Activated CD4-positive, alpha-beta T cell treated with anti-CD3 and anti-CD28 coated beads, Interleukin-2, amount 50 U/mL, for 4 hours (primary cell): ENCODE results near the gene ARMC3.
"Not testable (repeated sequence)": the region's sequence is repeated elsewhere in the genome, so short reads cannot be mapped to it uniquely, and the experiment has no call there.

ENCODE experiments used
- DNase-seq, 2 experiments: peaks; one replicate each; pipeline ENCODE4 v3.0.0-alpha.2; 2020

The ARMC3 gene

DNA sequence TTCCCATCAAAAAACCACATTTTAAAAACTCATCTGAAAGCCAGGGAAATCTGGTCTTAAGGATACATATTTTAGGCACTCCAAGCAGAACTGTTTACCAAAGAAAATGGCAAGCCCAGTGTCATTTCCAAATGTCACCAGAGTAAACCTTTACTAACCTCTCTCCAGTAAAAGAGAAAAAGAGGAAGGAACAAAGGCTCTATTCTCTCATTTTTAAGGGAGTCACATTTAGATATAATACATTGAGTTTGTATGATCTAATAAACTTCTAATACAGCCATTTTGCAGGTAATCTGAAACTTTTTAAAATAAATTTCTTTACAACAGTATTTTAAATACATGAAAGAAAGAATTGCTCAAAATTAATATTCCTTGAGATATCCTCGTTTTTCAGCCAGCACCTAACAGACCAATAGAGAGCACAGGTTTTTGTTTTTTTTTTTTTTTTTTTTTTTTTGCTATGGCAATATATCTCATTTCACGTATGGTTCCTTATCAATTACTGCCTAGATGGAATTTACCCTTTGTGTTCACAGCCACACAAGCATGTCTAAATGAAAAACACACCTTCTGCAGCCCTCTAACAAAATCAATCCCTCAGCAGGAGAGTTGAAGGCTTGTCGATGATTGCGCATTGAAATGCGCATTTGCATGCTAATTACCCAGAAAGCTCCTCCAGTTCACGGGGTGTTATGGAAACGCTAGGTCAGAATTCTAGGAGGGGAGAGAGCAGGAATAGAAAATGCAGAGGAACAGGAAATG lies 127.8 kb downstream of the ARMC3 start:
- no peak for DNase-seq

DNA sequence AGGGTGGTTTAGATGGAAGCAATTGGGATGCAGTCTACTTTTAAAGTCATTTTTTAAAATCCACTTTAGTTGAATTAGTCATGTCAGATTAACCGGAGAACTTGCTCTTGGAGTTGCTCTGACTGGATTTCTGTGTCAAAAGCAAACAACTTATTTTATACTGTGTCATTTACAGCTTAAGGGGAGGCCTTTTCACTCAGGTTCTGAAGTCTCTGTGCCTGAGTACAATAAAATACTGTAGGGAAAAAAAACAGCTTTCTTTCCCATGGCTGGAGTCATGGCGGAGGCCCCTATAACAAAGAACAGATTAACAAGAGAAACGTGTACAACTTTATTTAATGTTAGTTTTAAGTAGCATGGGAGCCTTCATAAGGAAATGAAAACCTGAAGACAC lies 128.3 kb downstream of the ARMC3 start:
- DNase-seq: no peak

DNA sequence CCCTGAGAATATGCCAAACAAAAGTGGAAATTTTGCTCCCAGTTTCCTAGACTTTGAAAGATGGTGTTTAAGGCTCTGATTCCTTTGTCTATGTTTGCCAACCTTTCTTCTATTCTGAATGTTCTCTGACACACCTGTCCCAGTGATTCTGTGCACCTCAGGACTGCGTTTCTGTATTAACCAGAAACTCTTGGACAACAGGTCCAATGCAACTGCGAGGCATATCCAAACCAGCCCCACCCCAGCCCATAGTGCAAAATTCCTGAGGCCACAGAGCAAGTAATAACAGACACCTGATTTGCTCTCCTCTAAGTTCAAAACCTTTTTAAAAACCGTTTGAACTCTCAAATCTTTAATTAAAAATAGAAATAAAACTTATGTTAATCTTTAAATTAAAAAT lies 130.5 kb downstream of the ARMC3 start:
- DNase-seq: no peak

DNA sequence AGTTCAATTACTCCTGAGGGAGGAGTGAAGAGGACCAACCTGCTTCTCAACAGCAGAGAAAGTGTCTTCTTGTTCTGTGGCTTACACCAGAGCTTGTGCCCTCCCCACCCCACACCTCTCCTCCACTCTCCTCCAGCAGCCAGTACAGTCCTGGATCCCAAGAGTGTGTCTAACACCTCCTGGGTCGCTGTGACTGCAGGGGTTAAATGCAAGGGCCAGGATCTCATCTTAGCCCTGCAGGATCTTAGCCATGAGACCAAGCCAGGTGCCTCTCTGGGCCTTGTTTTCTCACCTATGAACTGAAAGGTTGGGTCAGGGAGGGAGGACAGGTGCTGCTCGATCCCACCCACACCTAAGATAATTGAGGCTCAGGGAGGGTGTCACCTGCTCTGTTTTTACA lies 133.1 kb downstream of the ARMC3 start:
- no peak for DNase-seq

DNA sequence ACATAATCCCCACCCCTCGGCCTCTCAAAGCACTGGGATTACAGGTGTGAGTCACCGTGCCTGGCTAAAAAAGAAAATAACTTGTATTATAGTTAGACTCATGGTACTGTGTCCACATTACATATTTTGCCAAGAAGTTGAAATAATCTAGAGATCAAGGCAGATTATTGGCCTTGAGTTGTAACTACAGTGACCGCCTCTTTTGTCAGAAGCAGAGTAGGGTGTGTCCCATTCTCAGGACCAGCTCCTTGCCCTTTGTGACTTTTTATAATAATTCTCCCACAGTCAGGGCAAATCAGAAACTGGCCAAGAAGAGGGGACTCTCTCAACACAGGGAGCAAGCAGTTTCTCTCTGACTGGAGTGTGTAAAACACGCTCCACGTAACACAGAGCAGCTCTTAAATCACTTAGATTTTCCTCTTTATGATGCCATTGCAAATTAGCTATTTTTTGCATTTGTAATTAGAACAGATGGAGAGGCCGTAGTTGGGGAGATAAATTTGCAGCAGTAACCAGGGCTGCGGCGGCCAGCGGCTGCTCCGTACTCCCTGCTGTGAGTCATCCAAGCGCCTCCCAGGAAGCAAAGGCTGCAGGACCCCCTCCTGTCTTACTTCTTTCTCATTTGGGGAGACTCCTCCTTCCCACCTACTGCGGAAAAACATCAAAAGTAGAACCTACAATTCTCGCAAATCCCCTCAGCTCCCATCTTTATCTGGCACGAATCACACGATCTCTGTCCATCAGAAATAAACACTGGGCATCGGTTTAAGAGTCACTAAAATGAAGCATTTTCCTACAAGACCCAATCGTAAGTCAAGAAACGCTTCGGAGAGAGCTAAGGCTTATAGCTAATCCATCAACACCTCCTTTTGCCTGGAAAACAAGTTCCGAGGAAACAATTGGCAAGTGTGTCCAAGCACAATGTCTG lies 135.5 kb downstream of the ARMC3 start:
- DNase-seq: no peak

DNA sequence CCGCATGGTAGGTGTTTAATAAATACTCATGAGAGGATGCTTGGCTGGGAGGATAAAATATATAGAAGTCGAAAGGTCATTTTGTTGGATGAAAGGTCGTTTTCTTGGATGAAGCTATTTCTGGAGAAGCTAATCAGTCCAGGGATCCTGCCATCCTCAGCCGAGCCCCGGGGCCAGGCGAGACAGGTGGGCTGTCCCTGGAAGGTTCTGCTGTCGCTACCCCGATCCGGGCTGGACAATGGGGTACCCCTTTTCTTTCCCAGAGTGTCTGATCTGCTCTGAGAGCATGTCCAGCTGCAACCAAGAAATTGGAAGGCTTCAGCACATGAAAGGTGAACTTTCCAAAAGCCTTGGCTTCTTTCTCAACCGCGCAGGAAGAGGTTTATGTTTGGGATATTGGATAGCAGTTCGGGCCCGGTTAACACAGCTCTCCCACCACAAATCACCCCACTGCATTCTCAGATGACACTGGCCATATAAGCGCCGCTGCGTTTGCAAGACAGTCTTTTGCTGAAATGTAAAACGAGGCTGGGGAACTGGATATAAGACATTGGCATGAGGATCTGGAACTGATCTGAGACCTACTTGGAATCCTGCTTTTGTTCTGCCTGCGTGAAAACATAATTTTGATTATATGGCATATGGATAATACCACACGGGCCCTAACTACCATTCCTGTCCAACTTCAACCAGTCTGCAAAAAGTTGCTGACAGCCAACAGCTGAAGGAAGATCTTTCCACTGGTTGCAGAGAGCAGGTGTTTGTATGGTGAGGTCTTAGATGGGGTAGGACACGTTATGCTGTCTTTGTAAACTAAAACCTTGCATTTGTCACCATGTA lies 136.3 kb downstream of the ARMC3 start:
- no peak for DNase-seq

DNA sequence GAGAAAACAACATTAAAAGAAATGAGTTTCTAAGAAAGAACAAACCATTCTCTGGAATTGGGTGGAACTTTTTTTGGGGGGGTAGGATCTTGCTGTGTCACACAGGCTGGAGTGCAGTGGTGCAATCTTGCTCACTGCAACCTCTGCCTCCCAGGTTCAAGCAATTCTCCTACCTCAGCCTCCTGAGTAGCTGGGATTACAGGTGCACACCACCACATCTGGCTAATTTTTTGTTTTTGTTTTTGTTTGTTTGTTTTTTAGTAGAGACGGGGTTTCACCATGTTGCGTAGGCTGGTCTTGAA lies 136.9 kb downstream of the ARMC3 start:
- DNase-seq: not testable (repeated sequence)

DNA sequence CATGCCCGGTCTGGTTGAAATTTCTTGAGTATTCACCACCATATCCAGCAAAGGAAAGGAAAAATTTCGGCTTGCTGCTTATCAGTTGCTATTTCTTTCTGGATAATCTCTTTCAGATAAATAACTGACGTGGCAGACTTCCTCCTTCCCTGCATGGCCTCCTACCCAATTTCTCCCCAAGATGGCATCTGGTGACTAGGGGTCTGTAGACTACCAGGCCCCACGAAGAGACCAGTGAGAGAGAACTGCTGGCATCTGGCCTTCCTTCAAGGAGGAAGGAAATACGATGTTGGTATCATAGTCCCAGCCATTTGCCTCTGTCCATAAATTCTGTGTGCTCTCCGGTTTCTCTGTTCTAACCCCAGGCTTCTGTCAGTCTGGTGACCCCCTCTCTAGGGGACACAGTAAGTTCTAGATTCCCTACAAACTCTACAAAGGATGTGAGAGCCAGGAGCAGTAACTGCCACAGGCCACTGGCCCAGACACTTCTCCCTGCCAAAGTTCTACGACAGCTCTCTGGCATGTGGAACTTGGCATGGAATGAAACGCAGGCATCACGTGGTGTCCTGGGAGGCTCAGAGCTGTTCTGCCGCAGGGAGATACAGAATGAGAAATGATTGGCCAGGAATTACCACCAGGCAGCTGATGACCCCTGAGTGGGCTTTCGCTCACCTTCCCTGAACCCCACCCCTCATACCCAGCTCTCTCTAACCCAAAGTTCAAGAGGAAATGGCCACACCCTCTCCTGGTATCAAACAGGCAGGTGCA lies 137.5 kb downstream of the ARMC3 start:
- DNase-seq: no peak

DNA sequence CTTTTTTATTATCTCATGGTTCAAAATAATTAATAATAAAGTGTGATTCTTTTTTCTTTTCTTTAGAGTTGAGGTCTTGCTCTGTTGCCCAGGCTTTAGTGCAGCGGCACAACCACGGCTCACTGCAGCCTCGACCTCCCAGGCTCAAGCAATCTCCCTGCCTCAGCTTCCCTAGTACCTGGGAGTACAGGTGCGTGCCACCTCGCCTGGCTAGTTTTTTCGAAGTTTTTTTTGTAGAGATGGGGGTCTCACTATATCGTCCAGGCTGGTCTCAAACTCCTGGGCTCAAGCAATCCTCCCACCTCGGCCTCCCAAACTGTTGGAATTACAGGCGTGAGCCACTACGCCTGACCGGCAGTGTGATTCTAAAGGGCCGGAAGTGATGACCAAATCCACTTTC lies 139.5 kb downstream of the ARMC3 start:
- DNase-seq: no peak

DNA sequence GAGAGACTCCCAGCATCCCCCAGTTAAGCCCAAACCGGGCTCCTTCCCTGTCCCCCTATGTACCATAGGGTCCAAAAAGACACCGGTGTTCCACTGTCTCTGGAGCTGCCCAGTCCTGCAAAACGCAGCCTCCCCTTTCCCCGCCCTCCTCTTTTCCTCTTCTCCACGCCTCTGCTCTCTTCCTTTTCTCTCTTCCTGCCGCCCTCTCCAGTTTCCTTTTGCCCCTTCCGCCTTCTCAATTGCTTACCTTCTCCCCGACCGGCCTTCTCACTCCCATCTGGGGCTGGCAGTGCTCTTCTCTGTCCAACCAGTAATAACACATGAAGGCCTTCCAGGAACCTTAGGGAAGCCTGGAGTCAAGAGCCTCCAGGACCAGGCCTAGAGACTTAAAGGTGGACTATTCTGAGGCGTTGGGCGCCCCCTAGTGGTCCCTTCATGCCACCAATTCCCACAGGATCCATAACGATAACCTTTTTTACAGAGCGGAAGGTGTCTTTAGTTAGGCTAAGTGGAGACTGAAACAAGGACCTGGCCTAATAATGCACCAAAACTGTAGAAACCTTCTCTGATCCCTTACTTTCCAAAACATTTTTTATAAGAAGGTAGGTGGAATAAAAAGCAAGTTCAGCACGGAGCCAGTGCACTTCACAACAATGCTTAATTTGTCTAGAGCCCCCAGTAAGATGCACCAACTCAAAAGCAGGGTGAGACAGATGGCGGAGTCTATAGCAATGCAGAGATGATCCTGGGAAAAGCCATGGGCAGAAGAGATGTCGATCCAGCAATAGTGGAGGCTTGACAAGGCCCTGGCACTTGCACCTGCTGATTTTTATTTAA lies 140.3 kb downstream of the ARMC3 start:
- DNase-seq: peak; percentile 53 to 56

DNA sequence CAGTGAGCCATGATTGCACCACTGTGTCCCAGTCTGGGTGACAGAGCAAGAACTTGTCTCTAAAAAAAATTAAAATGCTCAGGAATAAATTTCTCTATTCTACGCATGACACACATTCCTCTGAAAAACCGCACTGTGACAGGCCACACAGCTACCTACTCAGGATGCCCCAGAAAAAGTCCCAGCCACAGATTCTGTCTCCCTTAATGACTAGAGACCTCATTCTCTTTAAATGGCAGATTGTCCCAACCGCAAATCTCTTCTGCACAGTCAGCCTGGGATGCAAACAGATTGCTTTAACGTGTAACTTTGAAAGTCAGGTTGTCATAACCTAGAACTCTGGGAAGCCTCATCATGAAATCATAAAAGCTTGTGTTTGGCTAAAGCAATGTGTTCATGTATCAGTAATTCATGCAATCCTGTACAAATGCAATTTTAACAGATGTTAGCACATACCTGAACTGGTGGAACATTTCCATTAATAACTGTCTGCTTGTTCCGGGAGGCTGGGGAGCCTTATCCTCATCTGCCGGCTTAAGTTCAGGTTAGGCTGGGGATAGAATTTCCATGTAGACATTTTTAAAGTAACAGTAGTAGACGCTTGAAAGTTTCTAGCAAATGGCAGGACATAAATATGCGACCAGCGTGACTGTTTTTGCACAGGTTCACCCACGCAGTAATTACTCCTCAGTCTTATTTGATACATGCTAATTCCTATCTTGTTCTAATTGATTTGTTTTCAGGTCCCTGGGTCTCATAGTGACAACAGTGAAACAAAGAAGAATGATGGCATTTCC lies 141.4 kb downstream of the ARMC3 start:
- DNase-seq: no peak

DNA sequence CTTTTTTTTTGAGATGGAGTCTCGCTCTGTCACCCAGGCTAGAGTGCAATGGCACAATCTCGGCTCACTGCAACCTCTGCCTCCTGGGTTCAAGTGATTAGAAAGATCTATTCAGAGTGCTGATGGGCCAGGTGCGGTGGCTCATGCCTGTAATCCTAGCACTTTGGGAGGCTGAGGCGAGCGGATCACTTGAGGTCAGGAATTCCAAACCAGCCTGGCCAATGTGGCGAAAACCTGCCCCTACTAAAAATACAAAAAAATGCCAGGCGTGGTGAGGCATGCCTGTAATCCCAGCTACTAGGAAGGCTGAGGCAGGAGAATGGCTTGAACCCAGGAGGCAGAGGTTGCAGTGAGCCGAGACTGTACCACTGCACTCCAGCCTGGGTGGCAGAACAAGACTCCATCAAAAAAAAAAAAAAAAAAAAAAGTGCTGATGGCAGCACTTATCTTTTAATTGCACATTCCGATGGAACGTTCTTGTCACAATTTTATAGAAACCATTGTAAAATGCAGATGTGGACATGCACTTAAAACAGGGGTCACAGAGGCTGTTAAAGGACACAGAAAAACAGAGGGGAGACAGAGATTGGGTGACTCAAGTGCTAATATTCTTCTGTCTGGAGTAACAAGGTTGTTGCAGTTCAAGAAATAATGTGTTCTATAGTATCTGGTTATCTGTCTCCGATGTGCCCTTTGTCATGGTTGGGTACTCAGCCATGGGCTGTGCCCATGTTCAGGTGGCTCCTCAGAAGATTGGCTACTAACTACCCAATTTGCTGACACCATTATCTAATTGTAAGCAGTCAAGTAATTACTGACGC lies 142.4 kb downstream of the ARMC3 start:
- DNase-seq: not testable (repeated sequence)

DNA sequence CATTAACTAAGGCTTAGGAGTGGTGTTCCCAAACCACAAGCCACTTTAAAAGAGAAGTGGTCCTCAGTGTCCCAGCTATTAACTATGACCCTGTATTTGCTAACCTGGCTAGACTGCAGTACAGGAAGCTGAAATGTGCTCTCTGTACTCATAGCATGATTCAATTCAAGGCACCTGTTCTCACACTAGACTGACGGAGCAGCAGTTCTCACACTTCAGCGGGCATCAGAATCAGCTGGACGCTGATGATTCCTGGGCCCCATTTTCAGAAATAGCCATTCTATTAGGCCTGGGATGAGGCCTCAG lies 143.0 kb downstream of the ARMC3 start:
- no peak for DNase-seq

DNA sequence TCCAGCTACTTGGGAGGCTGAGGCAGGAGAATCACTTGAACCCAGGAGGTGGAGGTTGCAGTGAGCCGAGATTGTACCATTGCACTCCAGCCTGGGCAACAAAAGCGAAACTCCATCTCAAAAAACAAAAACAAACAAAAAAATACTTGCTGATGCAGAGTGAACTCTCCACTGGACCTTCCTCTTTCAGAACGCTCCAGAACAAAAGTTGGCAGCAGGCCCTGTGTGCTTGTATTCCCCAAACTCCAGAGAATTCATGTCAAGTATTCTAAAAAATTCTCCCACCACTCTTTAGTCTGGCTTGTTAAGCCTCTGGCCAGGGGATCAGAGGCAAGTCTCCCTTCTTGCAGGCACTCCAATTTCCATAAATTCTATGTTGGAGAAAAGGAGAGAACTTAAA lies 144.7 kb downstream of the ARMC3 start:
- DNase-seq: not testable (repeated sequence)

DNA sequence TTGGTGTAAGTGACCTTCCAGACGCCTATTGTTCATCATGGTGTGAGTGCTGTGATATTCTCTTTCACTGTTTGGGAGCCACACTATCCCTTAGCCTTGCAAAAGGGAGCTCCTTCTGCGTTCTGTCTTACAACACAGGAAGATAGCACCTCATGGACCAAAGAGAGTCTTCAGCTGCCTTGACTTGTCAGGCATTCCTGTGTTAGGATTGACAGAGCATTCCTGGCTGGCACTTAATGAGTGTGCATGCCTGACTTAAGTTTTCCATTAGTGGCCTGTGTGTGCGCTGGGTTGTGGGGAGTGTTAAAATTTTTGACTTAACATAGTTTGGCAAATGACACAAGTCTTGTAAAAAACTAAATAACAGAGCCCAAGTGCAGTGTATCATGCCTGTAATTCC lies 145.7 kb downstream of the ARMC3 start:
- no peak for DNase-seq

DNA sequence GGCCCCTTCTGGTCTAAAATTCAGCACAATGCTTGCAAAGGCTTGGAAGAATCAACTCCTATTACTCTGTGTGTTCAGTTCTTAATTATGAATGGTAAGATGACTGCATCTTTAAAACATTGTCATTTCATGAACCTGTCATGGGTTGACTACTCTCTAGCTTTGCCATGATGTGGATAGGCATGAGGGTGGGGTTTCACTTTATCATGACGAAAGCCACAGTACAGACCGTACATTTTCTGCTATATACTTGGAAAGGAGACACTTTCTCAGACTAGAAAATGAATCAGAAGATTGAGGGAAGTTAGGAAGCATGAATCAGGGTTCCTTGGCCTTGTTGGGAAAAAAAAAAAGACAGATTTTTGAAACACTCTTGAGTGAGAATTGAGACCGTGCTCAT lies 147.8 kb downstream of the ARMC3 start:
- DNase-seq: no peak

DNA sequence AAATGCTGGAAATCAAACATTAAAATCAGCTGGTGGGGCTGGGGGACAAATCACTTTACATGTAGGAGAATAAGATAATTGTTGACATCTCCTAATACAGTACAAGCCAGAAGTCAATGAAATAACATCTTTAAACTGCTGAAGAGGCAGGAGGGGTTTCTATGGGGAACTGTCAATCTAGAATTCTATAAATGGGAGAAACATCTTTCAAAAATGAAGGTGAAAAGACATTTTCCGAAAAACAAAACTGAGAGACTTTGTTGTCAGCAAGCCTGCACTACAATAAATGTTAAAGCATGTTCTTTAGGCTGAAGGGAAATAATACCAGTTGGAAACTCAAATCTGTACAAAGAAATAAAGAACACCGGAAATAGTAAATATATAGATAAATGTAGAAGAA lies 150.3 kb downstream of the ARMC3 start:
- no peak for DNase-seq

DNA sequence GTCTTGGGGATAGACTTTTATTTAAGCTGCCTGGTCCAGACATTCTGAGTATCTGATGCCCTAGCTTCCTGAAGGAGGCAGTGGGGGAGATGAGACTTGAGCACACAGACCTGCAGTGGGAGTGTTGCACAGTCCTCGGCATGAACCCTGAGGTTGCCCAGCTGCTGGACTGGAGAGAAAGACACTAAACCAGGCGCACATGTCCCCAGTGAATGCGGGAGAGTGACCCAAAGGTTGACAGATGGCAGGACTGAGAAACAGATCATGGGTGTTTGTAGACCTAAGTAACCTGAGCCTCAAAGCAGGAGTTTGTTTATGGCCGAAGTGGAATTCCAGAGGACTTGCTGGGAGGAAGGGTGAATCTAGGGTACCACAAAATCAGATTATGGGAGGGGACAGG lies 151.8 kb downstream of the ARMC3 start:
- no peak for DNase-seq

DNA sequence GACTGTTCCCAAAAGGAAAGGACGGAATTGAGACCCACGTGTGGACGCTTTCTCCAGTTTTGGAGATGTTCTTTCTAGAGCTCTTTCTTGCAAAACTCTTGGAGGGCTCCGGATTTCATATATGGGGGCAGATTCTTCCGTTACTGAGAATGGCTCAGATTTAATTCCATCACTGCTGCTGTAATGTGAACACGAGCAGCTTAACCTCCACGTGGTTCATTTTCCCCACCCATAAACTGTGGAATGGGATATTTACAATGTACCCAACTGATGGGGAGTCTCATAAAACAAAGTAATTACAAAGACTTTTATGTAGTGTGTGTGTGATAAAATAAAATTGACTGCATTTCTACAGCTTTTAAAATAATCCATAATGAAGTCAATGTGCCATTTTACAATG lies 152.4 kb downstream of the ARMC3 start:
- DNase-seq: no peak

DNA sequence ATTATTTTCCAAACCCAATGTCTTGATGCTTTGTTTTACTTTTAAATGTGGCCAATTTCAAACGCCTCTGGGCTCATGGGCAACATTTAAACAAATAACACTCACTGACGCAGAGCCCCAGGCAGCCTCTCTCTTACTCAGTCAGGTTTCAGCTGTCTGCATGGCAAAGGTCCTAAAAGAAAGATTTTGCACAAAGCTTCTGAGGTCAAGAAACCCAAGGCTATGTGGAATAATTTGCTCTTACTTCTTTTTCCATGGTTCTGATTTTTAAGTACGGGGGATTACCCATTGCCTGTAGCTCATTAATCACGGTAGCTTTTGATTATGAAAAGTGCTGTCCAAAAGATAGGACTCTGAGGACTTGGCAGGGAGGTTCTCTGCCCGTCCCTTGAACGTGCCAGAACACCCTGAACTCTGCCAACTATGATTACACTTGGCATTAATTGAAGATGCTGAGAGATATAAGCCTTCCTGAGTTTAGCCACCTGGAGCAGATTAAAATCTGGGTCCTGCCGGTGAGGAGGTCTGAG lies 153.4 kb downstream of the ARMC3 start:
- no peak for DNase-seq
